CD14-positive monocyte (primary cell): ENCODE data around the gene PRTN3. TPM values are rescaled to one million over a fixed set of nuclear protein-coding genes. Genes with fewer than 3 reads are reported as not detected.
"Not testable (repeated sequence)": the region's sequence is repeated elsewhere in the genome, so short reads cannot be mapped to it uniquely, and the experiment has no call there.

Experiments
- DNase-seq, 3 donors: peaks; one replicate each; pipeline ENCODE4 v3.0.0-alpha.2; 2011 to 2022
- H2AFZ ChIP-seq: 2 replicates; pipeline ENCODE4 v1.6.0; 2012; ENCODE audit warnings: mild to moderate bottlenecking, low read depth, low read length, inconsistent platforms; ENCODE audit not compliant: insufficient read depth, poor library complexity, severe bottlenecking
- H3K27ac ChIP-seq, 2 donors: 1 replicate in 1 of 2; 2 replicates in 1 of 2; pipeline ENCODE4 v1.5.1; 2012 to 2013; ENCODE audit warnings: low read length in 2 of 2, control low read depth in 1 of 2, inconsistent platforms in 1 of 2, low read depth in 1 of 2, mild to moderate bottlenecking in 1 of 2
- H3K27me3 ChIP-seq, 2 donors: one replicate each; pipeline versions ENCODE4 v1.6.0 to v1.6.1; 2011 to 2013; ENCODE audit warnings: low read length in 2 of 2; ENCODE audit not compliant: control insufficient read depth in 2 of 2, insufficient read depth in 2 of 2
- H3K36me3 ChIP-seq, 2 donors: replicated peaks in 1 of 2; 1 replicate in 1 of 2; 2 replicates in 1 of 2; pipeline versions ENCODE4 v1.5.1 to v1.6.1; 2012 to 2013; ENCODE audit warnings: low read length in 2 of 2, control low read depth in 1 of 2, inconsistent platforms in 1 of 2, mild to moderate bottlenecking in 1 of 2; ENCODE audit not compliant: insufficient read depth in 2 of 2, control insufficient read depth in 1 of 2
- H3K4me1 ChIP-seq, 2 donors: 1 replicate in 1 of 2; 2 replicates in 1 of 2; pipeline versions ENCODE4 v1.5.1 to v1.6.1; 2012 to 2013; ENCODE audit warnings: low read length in 2 of 2, control low read depth in 1 of 2, inconsistent platforms in 1 of 2, mild to moderate bottlenecking in 1 of 2, moderate library complexity in 1 of 2; ENCODE audit not compliant: insufficient read depth in 2 of 2, control insufficient read depth in 1 of 2
- H3K4me2 ChIP-seq: replicated peaks from 2 replicates; pipeline ENCODE3; 2012; ENCODE audit warnings: low read length, moderate library complexity, mild to moderate bottlenecking; ENCODE audit not compliant: poor library complexity, severe bottlenecking; ENCODE audit errors: extremely low read depth
- H3K4me3 ChIP-seq, 3 experiments: fragments of 200-600 bp in 1 of 3; sonication (generic) in 1 of 3; replicated peaks in 1 of 3; 1 replicate in 2 of 3; 2 replicates in 1 of 3; pipeline ENCODE4 v1.5.1; 2011 to 2013; ENCODE audit warnings: low read length in 3 of 3, mild to moderate bottlenecking in 3 of 3, control low read depth in 2 of 3, low read depth in 2 of 3, inconsistent platforms in 1 of 3, moderate library complexity in 1 of 3
- H3K79me2 ChIP-seq: 2 replicates; pipeline ENCODE4 v1.6.0; 2012; ENCODE audit warnings: mild to moderate bottlenecking, control low read depth, inconsistent platforms, low read length, moderate library complexity; ENCODE audit not compliant: insufficient read depth
- H3K9ac ChIP-seq: 2 replicates; pipeline ENCODE4 v1.6.0; 2017; ENCODE audit warnings: low read length, mild to moderate bottlenecking; ENCODE audit not compliant: insufficient read depth, poor library complexity, severe bottlenecking
- H3K9me3 ChIP-seq, 2 donors: replicated peaks in 1 of 2; 1 replicate in 1 of 2; 2 replicates in 1 of 2; pipeline versions ENCODE4 v1.5.1 to v1.6.1; 2012 to 2013; ENCODE audit warnings: low read length in 2 of 2, control low read depth in 1 of 2; ENCODE audit not compliant: control insufficient read depth in 1 of 2, insufficient read depth in 1 of 2
- H4K20me1 ChIP-seq: 2 replicates; pipeline ENCODE4 v1.6.0; 2012; ENCODE audit warnings: mild to moderate bottlenecking, low read length, control low read depth, moderate library complexity; ENCODE audit not compliant: insufficient read depth
- H3K27ac Mint-ChIP-seq, 7 donors: one replicate each; pipeline ENCODE4 v1.8.0; 2020; ENCODE audit warnings: mild to moderate bottlenecking in 7 of 7, mixed read lengths in 7 of 7, moderate library complexity in 6 of 7, inconsistent platforms in 2 of 7
- H3K27me3 Mint-ChIP-seq, 3 donors: one replicate each; pipeline ENCODE4 v1.8.0; 2021 to 2022; ENCODE audit warnings: low read depth in 3 of 3, mild to moderate bottlenecking in 3 of 3, mixed read lengths in 3 of 3, moderate library complexity in 3 of 3, inconsistent platforms in 1 of 3
- H3K36me3 Mint-ChIP-seq, 2 donors: one replicate each; pipeline ENCODE4 v1.8.0; 2020; ENCODE audit warnings: mixed read lengths in 2 of 2, inconsistent platforms in 1 of 2, mild to moderate bottlenecking in 1 of 2
- H3K4me1 Mint-ChIP-seq: one replicate; pipeline ENCODE4 v1.8.0; 2020; ENCODE audit warnings: mild to moderate bottlenecking, mixed read lengths
- H3K4me3 Mint-ChIP-seq, 2 donors: one replicate each; pipeline ENCODE4 v1.8.0; 2020; ENCODE audit warnings: mild to moderate bottlenecking in 2 of 2, mixed read lengths in 2 of 2, moderate library complexity in 1 of 2
- H3K9me3 Mint-ChIP-seq, 7 donors: one replicate each; pipeline ENCODE4 v1.8.0; 2020 to 2022; ENCODE audit warnings: mixed read lengths in 7 of 7, mild to moderate bottlenecking in 6 of 7, moderate library complexity in 6 of 7, inconsistent platforms in 2 of 7
- WGBS: methylation state at CpG from one replicate; pipeline ENCODE4 v1.1.5; 2013; ENCODE audit warnings: missing lambda C conversion rate; ENCODE audit not compliant: insufficient coverage; 5-methylcytosine and 5-hydroxymethylcytosine counted together
- intact Hi-C, 2 donors: fragments of 100-400 bp; cut with micrococcal nuclease; formaldehyde crosslinking; loops; one replicate each; pipeline versions ENCODE4 v1.15.0 to v1.15.1; 2023
- polyA plus RNA-seq, 3 donors: library from polyadenylated mRNA; depleted of rRNA in 1 of 3; unstranded in 2 of 3; stranded (reverse) in 1 of 3; fragments of 300-500 nt in 2 of 3; fragments of >200 nt in 1 of 3; fragmentation: Illumina TruSeq in 2 of 3; gene quantifications; 1 replicate in 2 of 3; 2 replicates in 1 of 3; pipeline ENCODE4 v1.2.3, GENCODE V29; 2012 to 2021
- TF ChIP-seq, protein P1 (sequence below): fragments of 200-600 bp; IDR thresholded peaks from one replicate; pipeline ENCODE4 v1.8.0; 2022; ENCODE audit warnings: antibody characterized with exemption, mild to moderate bottlenecking

Gene PRTN3
- polyA plus RNA-seq, 3 donors = 0.11 TPM; not detected in 2

DNA sequence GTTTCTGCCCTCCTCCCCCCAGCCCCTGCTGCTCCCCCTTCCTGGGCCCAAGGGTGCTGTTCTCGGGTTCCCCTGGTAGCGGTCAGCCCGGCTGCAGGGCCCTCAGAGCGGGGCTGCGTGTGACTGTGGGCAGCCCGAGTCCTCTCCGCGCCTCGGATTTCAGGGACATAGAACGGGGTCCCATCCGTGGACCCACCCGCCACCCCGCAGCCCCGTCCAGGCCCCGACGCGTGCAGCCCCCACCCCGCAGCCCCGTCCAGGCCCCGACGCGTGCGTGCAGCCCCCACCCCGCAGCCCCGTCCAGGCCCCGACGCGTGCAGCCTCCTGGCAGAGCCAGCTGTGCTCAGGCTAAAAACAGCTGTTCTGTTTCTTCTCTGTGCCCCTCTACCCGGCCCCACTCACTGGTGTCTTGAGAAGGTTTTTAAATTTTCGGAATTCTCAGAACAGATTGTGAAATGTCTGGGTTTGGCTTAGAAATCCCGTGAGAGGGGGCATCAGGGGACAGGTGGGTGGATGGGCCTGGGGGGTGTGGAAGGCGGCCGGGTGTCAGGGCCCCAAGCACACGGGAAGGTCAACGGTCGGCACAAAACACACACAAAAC, 5.5 kb upstream of the PRTN3 start:
- no peak for DNase-seq
- Histone ChIP-seq H3K36me3 (no peaks in the 10 kb centered on the region), H3K4me1 (peaks cover 38 to 43% of the 10 kb centered on the region in 2 donors), H3K9me3 (no peaks in the 10 kb centered on the region), H3K4me3 (no peak overlapping the region), H2AFZ (no peak overlapping the region), H3K27ac (no peak overlapping the region), H4K20me1 (no peaks in the 10 kb centered on the region), H3K79me2 (peaks cover 19% of the 10 kb centered on the region), H3K4me2 (no peak overlapping the region), H3K9ac (no peak overlapping the region), H3K27me3 (peaks cover 0 to 15% of the 10 kb centered on the region in 2 donors)
- Mint-ChIP-seq H3K4me1 (peaks cover 47% of the 10 kb centered on the region), H3K27ac (peak overlapping the region in 1 of 7 donors; percentile 73), H3K4me3 (peak overlapping the region; percentile 37 to 86), H3K36me3 (peaks cover 0 to 7% of the 10 kb centered on the region in 2 donors), H3K9me3 (peaks cover 0 to 11% (median 2%) of the 10 kb centered on the region in 7 donors), H3K27me3 (peaks cover 15 to 37% (median 18%) of the 10 kb centered on the region in 3 donors)
- intact Hi-C loops = no loop called here
- WGBS = 76% methylated on average over 28 of the region's 36 CpGs
- TF ChIP-seq, protein P1, sequence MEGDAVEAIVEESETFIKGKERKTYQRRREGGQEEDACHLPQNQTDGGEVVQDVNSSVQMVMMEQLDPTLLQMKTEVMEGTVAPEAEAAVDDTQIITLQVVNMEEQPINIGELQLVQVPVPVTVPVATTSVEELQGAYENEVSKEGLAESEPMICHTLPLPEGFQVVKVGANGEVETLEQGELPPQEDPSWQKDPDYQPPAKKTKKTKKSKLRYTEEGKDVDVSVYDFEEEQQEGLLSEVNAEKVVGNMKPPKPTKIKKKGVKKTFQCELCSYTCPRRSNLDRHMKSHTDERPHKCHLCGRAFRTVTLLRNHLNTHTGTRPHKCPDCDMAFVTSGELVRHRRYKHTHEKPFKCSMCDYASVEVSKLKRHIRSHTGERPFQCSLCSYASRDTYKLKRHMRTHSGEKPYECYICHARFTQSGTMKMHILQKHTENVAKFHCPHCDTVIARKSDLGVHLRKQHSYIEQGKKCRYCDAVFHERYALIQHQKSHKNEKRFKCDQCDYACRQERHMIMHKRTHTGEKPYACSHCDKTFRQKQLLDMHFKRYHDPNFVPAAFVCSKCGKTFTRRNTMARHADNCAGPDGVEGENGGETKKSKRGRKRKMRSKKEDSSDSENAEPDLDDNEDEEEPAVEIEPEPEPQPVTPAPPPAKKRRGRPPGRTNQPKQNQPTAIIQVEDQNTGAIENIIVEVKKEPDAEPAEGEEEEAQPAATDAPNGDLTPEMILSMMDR = no peak

DNA sequence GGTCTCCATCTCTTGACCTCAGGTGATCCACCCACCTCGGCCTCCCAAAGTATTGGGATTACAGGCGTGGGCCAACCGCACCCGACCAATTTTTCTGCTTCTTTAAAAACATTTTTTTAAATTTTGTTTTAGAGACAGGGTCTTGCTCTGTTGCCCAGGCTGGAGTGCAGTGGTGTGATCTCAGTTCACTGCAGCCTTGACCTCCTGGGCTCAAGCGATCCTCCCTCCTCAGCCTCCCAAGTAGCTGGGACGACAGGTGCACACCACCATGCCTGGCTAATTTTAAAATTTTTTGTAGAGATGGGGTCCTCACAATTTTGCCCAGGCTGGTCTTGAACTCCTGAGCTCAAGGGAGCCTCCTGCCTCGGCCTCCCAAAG, 2.0 kb downstream of the PRTN3 start:
- intact Hi-C loops = not testable (repeated sequence)

More for the DNA sequence above, 2.0 kb downstream of the PRTN3 start:
- not testable (repeated sequence) for DNase-seq, H3K9me3 ChIP-seq, H3K9ac ChIP-seq, H3K36me3 Mint-ChIP-seq, H3K27ac ChIP-seq, H3K36me3 ChIP-seq, H3K9me3 Mint-ChIP-seq, H3K4me3 ChIP-seq, H3K27ac Mint-ChIP-seq, H2AFZ ChIP-seq, H4K20me1 ChIP-seq, H3K4me2 ChIP-seq
- peaks cover 0 to 19% of the 10 kb centered on the region in 2 donors for H3K27me3 ChIP-seq
- peaks cover 66% of the 10 kb centered on the region for H3K4me1 Mint-ChIP-seq
- WGBS = 64% methylated on average over 2 of the region's 7 CpGs
- H3K79me2 ChIP-seq = peaks cover 48% of the 10 kb centered on the region
- H3K4me3 Mint-ChIP-seq = peak overlapping the region; percentile 45 to 74
- peaks cover 42 to 53% (median 44%) of the 10 kb centered on the region in 3 donors for H3K27me3 Mint-ChIP-seq
- H3K4me1 ChIP-seq = peaks cover 49 to 69% of the 10 kb centered on the region in 2 donors
